ENCODE results near the gene ZNF267.

- TF ChIP-seq SP1 (CRISPR knock-in tag; conservative IDR thresholded peaks at IDR 0.05), result no peak
- no peak for TF ChIP-seq MAX (CRISPR knock-in tag; IDR thresholded peaks at IDR 0.05)
- TF ChIP-seq, protein P1, sequence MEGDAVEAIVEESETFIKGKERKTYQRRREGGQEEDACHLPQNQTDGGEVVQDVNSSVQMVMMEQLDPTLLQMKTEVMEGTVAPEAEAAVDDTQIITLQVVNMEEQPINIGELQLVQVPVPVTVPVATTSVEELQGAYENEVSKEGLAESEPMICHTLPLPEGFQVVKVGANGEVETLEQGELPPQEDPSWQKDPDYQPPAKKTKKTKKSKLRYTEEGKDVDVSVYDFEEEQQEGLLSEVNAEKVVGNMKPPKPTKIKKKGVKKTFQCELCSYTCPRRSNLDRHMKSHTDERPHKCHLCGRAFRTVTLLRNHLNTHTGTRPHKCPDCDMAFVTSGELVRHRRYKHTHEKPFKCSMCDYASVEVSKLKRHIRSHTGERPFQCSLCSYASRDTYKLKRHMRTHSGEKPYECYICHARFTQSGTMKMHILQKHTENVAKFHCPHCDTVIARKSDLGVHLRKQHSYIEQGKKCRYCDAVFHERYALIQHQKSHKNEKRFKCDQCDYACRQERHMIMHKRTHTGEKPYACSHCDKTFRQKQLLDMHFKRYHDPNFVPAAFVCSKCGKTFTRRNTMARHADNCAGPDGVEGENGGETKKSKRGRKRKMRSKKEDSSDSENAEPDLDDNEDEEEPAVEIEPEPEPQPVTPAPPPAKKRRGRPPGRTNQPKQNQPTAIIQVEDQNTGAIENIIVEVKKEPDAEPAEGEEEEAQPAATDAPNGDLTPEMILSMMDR (IDR thresholded peaks at IDR 0.05), result no peak
- TF ChIP-seq ZNF263 (CRISPR knock-in tag; IDR thresholded peaks at IDR 0.05; ENCODE audit: low read depth), result no peak
- no peak for TF ChIP-seq E2F5 (CRISPR knock-in tag; IDR thresholded peaks at IDR 0.05)
- TF ChIP-seq PRDM15 (CRISPR knock-in tag; IDR thresholded peaks at IDR 0.05), result no peak
- TF ChIP-seq TEAD4 (CRISPR knock-in tag; IDR thresholded peaks at IDR 0.05), result no peak
- TF ChIP-seq CREM (CRISPR knock-in tag; IDR thresholded peaks at IDR 0.05), result no peak
- TF ChIP-seq, protein P2, sequence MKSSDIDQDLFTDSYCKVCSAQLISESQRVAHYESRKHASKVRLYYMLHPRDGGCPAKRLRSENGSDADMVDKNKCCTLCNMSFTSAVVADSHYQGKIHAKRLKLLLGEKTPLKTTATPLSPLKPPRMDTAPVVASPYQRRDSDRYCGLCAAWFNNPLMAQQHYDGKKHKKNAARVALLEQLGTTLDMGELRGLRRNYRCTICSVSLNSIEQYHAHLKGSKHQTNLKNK (CRISPR knock-in tag; IDR thresholded peaks at IDR 0.05), result no peak
- TF ChIP-seq ZNF423 (CRISPR knock-in tag; IDR thresholded peaks at IDR 0.05), result no peak
- no peak for TF ChIP-seq SMAD4 (CRISPR knock-in tag; IDR thresholded peaks at IDR 0.05)
- TF ChIP-seq ARID4B (CRISPR knock-in tag; IDR thresholded peaks at IDR 0.05; ENCODE audit: borderline replicate concordance), result no peak
These were observed 10.8 kb upstream of the ZNF267 start for GRCh38 chr16:31862761-31863160.
